ENCODE data around the gene DEDD2.

DEDD2 gene

DNA sequence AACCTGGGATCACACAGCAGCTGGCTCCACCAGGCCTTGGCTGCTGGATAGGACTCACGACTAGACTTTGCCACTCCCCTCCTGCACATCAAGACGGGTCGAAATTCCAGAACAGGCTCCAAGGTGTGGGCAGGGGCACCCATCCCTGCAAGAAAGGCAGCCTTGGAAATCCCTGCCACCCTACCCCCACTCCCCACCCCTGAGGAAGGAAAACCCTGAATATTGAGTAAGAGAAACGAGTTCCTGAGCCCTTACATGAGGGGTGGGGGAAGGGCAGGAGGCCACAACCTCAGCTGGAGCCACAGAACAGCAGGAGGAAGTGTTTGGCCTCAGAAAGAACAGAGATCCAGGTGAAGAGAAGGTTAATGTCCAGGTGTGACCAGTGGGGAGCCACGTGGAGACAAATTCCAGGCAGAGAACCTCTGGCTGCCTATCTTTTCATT is 20.1 kb downstream of the DEDD2 start:
- no peak for DNase-seq

DNA sequence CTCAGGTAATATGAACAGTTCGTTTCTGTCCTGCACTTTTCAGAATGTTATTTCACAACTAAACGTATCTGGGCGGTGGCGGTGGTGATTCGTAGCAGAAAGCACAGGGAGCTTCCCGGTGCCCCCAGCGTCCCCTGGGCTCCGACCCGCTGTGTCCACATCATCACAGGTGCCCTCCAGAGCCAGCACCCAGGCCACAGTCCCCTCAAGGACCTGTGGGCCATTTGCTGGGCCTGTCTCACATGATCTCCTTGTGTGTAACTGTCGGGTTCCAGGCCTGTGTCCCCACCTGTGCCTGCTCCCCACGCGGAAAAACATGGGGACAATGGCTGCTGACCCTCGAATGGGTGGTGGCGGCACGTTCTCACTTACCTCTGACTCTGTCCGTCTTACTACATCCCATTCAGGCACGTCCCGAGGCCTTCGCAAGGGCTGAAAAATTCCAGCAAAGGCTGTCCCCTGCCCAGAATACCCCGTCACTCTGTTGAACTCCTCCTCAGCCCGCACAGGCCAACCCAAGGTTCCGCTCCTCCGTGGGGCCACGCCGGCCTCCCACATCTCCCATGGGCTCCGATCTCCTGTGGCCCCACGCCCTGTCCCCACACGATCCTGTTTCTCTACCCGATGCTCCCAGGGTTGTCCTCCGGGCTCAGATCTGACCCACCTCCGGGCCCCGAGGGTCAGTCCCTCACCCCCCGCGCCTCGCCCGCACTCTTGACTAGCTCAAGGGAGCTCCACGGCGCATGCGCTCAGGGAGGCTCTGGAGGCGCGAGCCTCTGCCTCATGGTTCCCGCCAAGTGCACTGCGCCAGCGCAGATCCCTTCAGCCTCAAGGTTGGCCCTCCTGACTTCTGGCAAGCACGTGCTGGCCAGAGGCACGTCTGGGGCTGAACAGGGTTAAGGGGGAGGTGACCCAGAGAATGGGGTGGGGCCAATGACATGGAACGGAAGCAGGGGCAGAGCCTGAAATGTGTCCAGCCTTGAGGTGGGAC is 21.2 kb downstream of the DEDD2 start:
- no peak for DNase-seq

GRCh38 chr19:42193706-42194105 is 23.8 kb downstream of the DEDD2 start:
- DNase-seq = no peak

GRCh38 chr19:42193294-42193693 is 24.2 kb downstream of the DEDD2 start:
- no peak for DNase-seq

GRCh38 chr19:42191855-42192254 is 25.6 kb downstream of the DEDD2 start:
- no peak for DNase-seq

GRCh38 chr19:42191330-42191729 is 26.1 kb downstream of the DEDD2 start:
- no peak for DNase-seq

- DNase-seq = no peak
Observed at GRCh38 chr19:42189133-42189532, 28.3 kb downstream of the DEDD2 start.

GRCh38 chr19:42188665-42189064 is 28.8 kb downstream of the DEDD2 start:
- no peak for DNase-seq

- peak; percentile 60 for DNase-seq
Observed at GRCh38 chr19:42185277-42185676, 32.2 kb downstream of the DEDD2 start.

GRCh38 chr19:42184401-42184861 is 33.0 kb downstream of the DEDD2 start:
- peak; percentile 71 for DNase-seq

GRCh38 chr19:42178791-42179674 is 38.4 kb downstream of the DEDD2 start:
- DNase-seq = no peak

DNA sequence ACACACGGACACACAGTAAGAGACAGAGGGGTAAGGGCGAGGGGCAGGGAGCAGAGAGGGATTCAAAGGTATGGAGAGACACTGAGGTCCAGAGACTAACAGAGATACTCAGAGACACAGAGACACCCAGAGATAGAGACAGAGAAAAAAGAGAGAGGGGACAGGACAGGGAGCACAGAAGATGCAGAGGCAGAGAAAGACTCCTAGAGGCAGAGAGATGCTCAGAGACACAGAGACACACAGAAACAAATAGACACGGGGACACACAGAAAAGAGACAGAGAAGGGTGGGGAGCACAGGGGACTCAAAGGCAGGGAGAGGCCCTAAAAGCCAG is 39.8 kb downstream of the DEDD2 start:
- DNase-seq = no peak

DNA sequence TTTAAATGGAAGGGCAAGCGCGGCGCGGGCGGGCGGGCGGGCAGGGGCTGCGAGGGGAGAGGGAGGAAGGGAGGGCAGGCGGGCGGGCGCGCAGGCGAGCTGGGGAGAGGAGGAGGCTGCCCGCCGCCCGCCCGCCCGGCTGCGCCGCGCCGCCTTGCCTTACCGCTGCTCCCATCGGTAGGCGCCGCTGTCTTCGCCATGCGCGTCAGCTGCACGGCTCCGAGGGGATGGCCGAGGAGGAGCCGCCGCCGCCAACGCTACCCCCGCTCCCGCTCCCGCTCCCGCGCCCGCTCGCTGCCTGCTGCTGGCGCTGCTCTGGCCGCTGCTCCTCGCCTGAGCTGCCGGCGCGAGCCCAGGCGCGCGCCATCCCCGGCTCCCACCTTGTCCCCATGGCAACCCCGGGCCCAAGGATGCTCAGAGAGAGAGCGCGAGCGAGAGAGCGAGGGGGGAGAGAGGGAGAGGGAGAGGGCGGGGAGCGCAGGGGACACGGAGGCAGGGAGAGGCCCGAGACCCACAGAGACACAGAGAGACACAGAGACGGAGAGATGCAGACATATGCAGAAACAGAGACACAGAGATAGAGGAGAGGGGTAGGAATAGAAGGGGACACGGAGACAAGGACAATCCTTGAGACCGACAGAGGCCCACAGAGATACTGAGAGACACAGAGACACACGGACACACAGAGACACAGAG is 40.3 kb downstream of the DEDD2 start:
- DNase-seq = peak; percentile 80

GRCh38 chr19:42176649-42176989 is 40.9 kb downstream of the DEDD2 start:
- DNase-seq = no peak

DNA sequence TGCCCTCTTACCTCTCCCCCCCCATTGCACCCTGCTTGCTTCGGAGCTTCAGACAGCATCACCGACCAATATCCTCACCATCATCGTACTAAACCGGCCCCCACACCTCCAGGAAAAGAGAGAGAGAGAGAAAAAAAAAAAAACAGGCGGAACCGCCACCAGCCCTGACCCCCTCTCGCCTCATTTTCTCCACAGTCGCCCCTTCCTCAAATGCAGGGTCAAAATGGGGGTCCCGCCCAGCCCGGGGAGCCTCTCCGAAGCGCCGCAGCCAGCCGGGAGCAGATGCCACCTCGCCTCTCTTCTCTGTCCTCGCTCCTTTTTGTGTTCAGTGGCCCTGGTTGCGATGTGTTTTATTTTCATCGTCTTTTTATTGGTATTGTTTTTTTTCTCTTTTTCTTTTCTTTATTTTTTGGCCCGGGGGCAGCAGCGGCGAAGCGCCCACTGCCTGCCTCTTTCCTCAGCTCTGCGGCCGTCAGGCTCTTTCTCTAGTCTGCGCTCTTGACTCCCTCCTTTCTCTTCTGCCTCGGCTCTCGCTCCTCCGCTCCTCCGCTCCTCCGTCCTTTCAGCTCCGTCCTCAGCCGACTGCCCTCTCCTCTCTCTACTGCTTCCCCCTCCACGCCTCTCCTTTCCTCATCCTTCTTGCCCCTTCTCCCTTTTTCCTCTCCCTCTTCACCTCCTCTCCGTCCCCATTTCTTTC is 41.4 kb downstream of the DEDD2 start:
- no peak for DNase-seq

GRCh38 chr19:42174958-42175734 is 42.3 kb downstream of the DEDD2 start:
- DNase-seq = no peak

DNA sequence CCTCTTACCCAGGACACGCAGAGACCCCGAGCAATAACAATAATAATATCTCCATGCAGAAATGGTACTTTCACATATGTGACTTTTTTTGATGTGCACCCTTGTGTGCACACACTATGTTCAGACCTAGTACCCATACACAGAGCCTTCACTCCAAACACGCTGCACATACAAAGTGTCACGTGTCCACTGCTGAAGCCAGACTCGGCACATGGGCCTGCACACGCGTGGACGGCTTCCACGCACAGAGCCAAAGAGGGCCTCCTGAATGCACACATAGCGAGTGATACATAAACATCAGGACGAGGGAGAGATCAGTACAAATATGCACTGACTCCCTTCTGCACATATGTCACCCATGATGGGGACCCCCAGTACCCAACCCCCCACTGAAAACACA is 43.3 kb downstream of the DEDD2 start:
- DNase-seq = no peak

GRCh38 chr19:42173695-42174094 is 43.8 kb downstream of the DEDD2 start:
- no peak for DNase-seq

- DNase-seq = no peak
Observed at GRCh38 chr19:42172261-42172660, 45.2 kb downstream of the DEDD2 start.

- no peak for DNase-seq
Observed at GRCh38 chr19:42170715-42171114, 46.8 kb downstream of the DEDD2 start.

Measured in CD4-positive, alpha-beta T cell treated with Interleukin-10 for 1 hour (primary cell).